ENCODE results near the gene LRRC4C. TPM values are rescaled to one million over a fixed set of nuclear protein-coding genes. Genes with fewer than 3 reads are reported as not detected.

Gene LRRC4C
- total and polyA plus RNA-seq, 2 experiments from 2014 or later: 0.35 to 1.1 TPM

DNA sequence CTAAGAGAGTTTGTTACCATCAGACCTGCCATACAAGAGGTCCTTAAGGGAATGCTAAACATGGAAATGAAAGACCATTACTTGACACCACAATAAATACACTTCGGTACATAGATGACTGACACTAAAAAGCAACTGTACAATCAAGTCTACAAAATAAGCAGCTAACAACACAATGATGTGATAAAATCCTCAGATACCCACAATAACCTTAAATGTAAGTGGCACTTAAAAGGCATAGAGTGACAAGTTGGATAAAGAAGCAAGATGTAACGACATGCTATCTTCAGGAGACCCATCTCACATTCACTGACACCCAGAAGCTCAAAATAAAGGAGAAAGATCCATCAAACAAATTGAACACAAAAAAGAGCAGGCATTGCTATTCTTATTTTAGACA lies 107.6 kb downstream of the LRRC4C start:
- Histone ChIP-seq H4K20me1 (replicated peaks; ENCODE audit: insufficient read depth) (no peaks in the 10 kb centered on the region), H2AFZ (no peak overlapping the region), H3K79me2 (replicated peaks; ENCODE audit: insufficient read depth) (no peaks in the 10 kb centered on the region), H3K9me2 (ENCODE audit: insufficient read depth) (peaks cover 4% of the 10 kb centered on the region), H3F3A (replicated peaks; ENCODE audit: low read depth) (no peaks in the 10 kb centered on the region), H3K4me2 (no peak overlapping the region), H3K4me1 (ENCODE audit: insufficient read depth) (no peaks in the 10 kb centered on the region), H3K36me3 (ENCODE audit: insufficient read depth) (no peaks in the 10 kb centered on the region), H3K4me3 (no peak overlapping the region), H3K27ac (ENCODE audit: low read depth) (no peak overlapping the region), H3K27me3 (ENCODE audit: insufficient read depth) (no peaks in the 10 kb centered on the region)
- ATAC-seq (no peak), DNase-seq (ENCODE audit: low spot score) (no peak)
- TF ChIP-seq ZNF331 (CRISPR knock-in tag; IDR thresholded peaks at IDR 0.05; ENCODE audit: low read depth): no peak
- no peak for TF ChIP-seq EZH2 (IDR thresholded peaks at IDR 0.05; ENCODE audit: low read depth, unreplicated experiment)
- TF ChIP-seq, protein P1, sequence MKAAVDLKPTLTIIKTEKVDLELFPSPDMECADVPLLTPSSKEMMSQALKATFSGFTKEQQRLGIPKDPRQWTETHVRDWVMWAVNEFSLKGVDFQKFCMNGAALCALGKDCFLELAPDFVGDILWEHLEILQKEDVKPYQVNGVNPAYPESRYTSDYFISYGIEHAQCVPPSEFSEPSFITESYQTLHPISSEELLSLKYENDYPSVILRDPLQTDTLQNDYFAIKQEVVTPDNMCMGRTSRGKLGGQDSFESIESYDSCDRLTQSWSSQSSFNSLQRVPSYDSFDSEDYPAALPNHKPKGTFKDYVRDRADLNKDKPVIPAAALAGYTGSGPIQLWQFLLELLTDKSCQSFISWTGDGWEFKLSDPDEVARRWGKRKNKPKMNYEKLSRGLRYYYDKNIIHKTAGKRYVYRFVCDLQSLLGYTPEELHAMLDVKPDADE (IDR thresholded peaks at IDR 0.05): no peak
- no peak for TF ChIP-seq NANOG (IDR thresholded peaks at IDR 0.05; ENCODE audit: borderline replicate concordance)
- TF ChIP-seq, protein P2, sequence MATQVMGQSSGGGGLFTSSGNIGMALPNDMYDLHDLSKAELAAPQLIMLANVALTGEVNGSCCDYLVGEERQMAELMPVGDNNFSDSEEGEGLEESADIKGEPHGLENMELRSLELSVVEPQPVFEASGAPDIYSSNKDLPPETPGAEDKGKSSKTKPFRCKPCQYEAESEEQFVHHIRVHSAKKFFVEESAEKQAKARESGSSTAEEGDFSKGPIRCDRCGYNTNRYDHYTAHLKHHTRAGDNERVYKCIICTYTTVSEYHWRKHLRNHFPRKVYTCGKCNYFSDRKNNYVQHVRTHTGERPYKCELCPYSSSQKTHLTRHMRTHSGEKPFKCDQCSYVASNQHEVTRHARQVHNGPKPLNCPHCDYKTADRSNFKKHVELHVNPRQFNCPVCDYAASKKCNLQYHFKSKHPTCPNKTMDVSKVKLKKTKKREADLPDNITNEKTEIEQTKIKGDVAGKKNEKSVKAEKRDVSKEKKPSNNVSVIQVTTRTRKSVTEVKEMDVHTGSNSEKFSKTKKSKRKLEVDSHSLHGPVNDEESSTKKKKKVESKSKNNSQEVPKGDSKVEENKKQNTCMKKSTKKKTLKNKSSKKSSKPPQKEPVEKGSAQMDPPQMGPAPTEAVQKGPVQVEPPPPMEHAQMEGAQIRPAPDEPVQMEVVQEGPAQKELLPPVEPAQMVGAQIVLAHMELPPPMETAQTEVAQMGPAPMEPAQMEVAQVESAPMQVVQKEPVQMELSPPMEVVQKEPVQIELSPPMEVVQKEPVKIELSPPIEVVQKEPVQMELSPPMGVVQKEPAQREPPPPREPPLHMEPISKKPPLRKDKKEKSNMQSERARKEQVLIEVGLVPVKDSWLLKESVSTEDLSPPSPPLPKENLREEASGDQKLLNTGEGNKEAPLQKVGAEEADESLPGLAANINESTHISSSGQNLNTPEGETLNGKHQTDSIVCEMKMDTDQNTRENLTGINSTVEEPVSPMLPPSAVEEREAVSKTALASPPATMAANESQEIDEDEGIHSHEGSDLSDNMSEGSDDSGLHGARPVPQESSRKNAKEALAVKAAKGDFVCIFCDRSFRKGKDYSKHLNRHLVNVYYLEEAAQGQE (IDR thresholded peaks at IDR 0.05; ENCODE audit: unreplicated experiment): no peak
- no peak for TF ChIP-seq EZH2phosphoT487 (IDR thresholded peaks at IDR 0.05; ENCODE audit: unreplicated experiment)
- no peak for TF ChIP-seq JUNB (IDR thresholded peaks at IDR 0.05; ENCODE audit: unreplicated experiment)
- no peak overlapping the region for H3K27ac Mint-ChIP-seq
- H3K4me1 Mint-ChIP-seq: no peaks in the 10 kb centered on the region
- H3K27me3 Mint-ChIP-seq (ENCODE audit: insufficient read depth, low read depth, poor library complexity): no peaks in the 10 kb centered on the region
- no peaks in the 10 kb centered on the region for H3K9me3 Mint-ChIP-seq
- no peaks in the 10 kb centered on the region for H3K36me3 Mint-ChIP-seq (ENCODE audit: low read depth)
- no peak overlapping the region for H3K4me3 Mint-ChIP-seq

DNA sequence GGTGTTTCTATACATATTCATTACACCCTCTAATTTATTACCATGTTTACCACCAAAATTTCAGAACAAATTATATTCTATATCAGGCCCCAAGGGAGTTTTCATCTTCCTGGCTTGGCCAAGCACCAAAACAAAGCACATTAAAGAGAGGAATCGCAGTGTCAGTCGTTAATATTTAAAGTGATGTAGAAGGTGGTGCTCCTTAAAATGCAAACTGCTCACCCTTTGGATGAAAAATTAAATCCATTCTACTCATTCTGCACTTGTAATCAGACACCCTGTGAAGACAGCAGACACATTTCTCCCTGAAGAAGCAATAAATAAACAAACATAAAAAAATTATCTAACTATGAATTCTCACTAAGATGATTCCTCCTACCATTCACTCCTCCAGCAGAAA lies 113.4 kb downstream of the LRRC4C start:
- H3F3A ChIP-seq (replicated peaks; ENCODE audit: low read depth): no peaks in the 10 kb centered on the region
- Mint-ChIP-seq H3K36me3 (ENCODE audit: low read depth) (no peaks in the 10 kb centered on the region), H3K27ac (no peak overlapping the region), H3K4me3 (no peak overlapping the region), H3K4me1 (no peaks in the 10 kb centered on the region), H3K9me3 (no peaks in the 10 kb centered on the region), H3K27me3 (ENCODE audit: insufficient read depth, low read depth, poor library complexity) (peaks cover 3% of the 10 kb centered on the region)
- H3K27me3 ChIP-seq (ENCODE audit: insufficient read depth): no peaks in the 10 kb centered on the region
- no peak overlapping the region for H3K4me3 ChIP-seq
- no peak overlapping the region for H3K27ac ChIP-seq (ENCODE audit: low read depth)
- ATAC-seq: no peak
- no peak overlapping the region for H3K4me2 ChIP-seq
- no peaks in the 10 kb centered on the region for H4K20me1 ChIP-seq (replicated peaks; ENCODE audit: insufficient read depth)
- H3K9me2 ChIP-seq (ENCODE audit: insufficient read depth): peaks cover 4% of the 10 kb centered on the region
- no peaks in the 10 kb centered on the region for H3K36me3 ChIP-seq (ENCODE audit: insufficient read depth)
- H2AFZ ChIP-seq: no peak overlapping the region
- H3K79me2 ChIP-seq (replicated peaks; ENCODE audit: insufficient read depth): no peaks in the 10 kb centered on the region
- no peak for DNase-seq (ENCODE audit: low spot score)
- no peak for TF ChIP-seq ZNF114 (CRISPR knock-in tag; IDR thresholded peaks at IDR 0.05)
- no peak for TF ChIP-seq JUNB (IDR thresholded peaks at IDR 0.05; ENCODE audit: unreplicated experiment)
- no peaks in the 10 kb centered on the region for H3K4me1 ChIP-seq (ENCODE audit: insufficient read depth)

Measured in GM23338 (cell line).